ENCODE results near the gene SLC15A4.

SLC15A4 gene

GRCh38 chr12:128754275-128754674, 69.5 kb downstream of the SLC15A4 start:
- DNase-seq, result no peak
- TF ChIP-seq POLR2A (IDR thresholded peaks at IDR 0.05; ENCODE audit: low read length), result no peak
- TF ChIP-seq GATA1 (IDR thresholded peaks at IDR 0.05; ENCODE audit: low read depth, low read length), result no peak

- TF ChIP-seq POLR2A (IDR thresholded peaks at IDR 0.05; ENCODE audit: low read length) (no peak), GATA1 (IDR thresholded peaks at IDR 0.05; ENCODE audit: low read depth, low read length) (no peak)
- no peak for DNase-seq
These were observed 70.3 kb downstream of the SLC15A4 start for GRCh38 chr12:128753438-128753837.

GRCh38 chr12:128752386-128752785, 71.4 kb downstream of the SLC15A4 start:
- no peak for DNase-seq
- TF ChIP-seq GATA1 (IDR thresholded peaks at IDR 0.05; ENCODE audit: low read depth, low read length) (no peak), POLR2A (IDR thresholded peaks at IDR 0.05; ENCODE audit: low read length) (no peak)

- DNase-seq, result no peak
- TF ChIP-seq POLR2A (IDR thresholded peaks at IDR 0.05; ENCODE audit: low read length) (no peak), GATA1 (IDR thresholded peaks at IDR 0.05; ENCODE audit: low read depth, low read length) (no peak)
These were observed 76.3 kb downstream of the SLC15A4 start for GRCh38 chr12:128747441-128747840.

- TF ChIP-seq POLR2A (IDR thresholded peaks at IDR 0.05; ENCODE audit: low read length) (no peak), GATA1 (IDR thresholded peaks at IDR 0.05; ENCODE audit: low read depth, low read length) (no peak)
- no peak for DNase-seq
These were observed 77.7 kb downstream of the SLC15A4 start for GRCh38 chr12:128745772-128746689.

GRCh38 chr12:128743916-128744315, 79.8 kb downstream of the SLC15A4 start:
- no peak for TF ChIP-seq POLR2A (IDR thresholded peaks at IDR 0.05; ENCODE audit: low read length)
- no peak for DNase-seq
